Lower lobe of right lung (tissue), 2 donors: ENCODE measurements around the gene DPCD. TPM values are rescaled to one million over a fixed set of nuclear protein-coding genes. Genes with fewer than 3 reads are reported as not detected.

ENCODE experiments used
- ATAC-seq, 2 donors: fragments of 200-7000 bp; cut with Tn5 transposase; one replicate each; pipeline ENCODE4 v1.9.1; 2020 to 2022; ENCODE audit warnings: mild to moderate bottlenecking in 2 of 2, moderate library complexity in 2 of 2
- DNase-seq: peaks from one replicate; pipeline ENCODE4 v3.0.0-alpha.2; 2020
- H3K27ac ChIP-seq: fragments of 200-600 bp; one replicate; pipeline ENCODE4 v1.8.0; 2022
- H3K27me3 ChIP-seq: fragments of 200-600 bp; one replicate; pipeline ENCODE4 v1.8.0; 2022; ENCODE audit warnings: low read depth
- H3K36me3 ChIP-seq: fragments of 200-600 bp; one replicate; pipeline ENCODE4 v1.8.0; 2022; ENCODE audit warnings: mild to moderate bottlenecking
- H3K4me1 ChIP-seq: fragments of 200-600 bp; one replicate; pipeline ENCODE4 v1.8.0; 2022
- H3K4me3 ChIP-seq: fragments of 200-600 bp; one replicate; pipeline ENCODE4 v1.8.0; 2022; ENCODE audit warnings: mild to moderate bottlenecking
- H3K9me3 ChIP-seq: fragments of 200-600 bp; one replicate; pipeline ENCODE4 v1.8.0; 2022
- CTCF ChIP-seq: fragments of 200-600 bp; IDR thresholded peaks from one replicate; pipeline ENCODE4 v1.8.0; 2022; ENCODE audit warnings: antibody characterized with exemption, mild to moderate bottlenecking
- intact Hi-C: fragments of 100-400 bp; cut with DNase I; formaldehyde crosslinking; loops from one replicate; pipeline ENCODE4 v1.11.0; 2022
- total RNA-seq: library from RNA; stranded (reverse); fragmentation: NEBNext Ultra II Directional; extraction: Animal tissue kit (Norgen Biotek cat#: 25700); gene quantifications from one replicate; pipeline ENCODE4 v1.2.1, GENCODE V29; 2021
- donor health status: DM: no; HTN: yes; CAD: no; lungs with severe emphysema.

Gene DPCD
- total RNA-seq, 1 donor from 2014 or later = 12.9 TPM

GRCh38 chr10:101611096-101611905 is 23.2 kb downstream of the DPCD start:
- peaks cover 73% of the 10 kb centered on the region for H3K36me3 ChIP-seq
- intact Hi-C loops = no loop called here
- DNase-seq (no peak), ATAC-seq (no peak)
- no peak overlapping the region for H3K27ac ChIP-seq
- H3K4me1 ChIP-seq = no peaks in the 10 kb centered on the region
- no peaks in the 10 kb centered on the region for H3K27me3 ChIP-seq
- no peak overlapping the region for H3K4me3 ChIP-seq
- TF ChIP-seq CTCF = no peak
- H3K9me3 ChIP-seq = no peaks in the 10 kb centered on the region

GRCh38 chr10:101612086-101612485 is 24.0 kb downstream of the DPCD start:
- Histone ChIP-seq H3K4me1 (no peaks in the 10 kb centered on the region), H3K4me3 (no peak overlapping the region), H3K27ac (no peak overlapping the region), H3K27me3 (no peaks in the 10 kb centered on the region), H3K9me3 (no peaks in the 10 kb centered on the region), H3K36me3 (peaks cover 69% of the 10 kb centered on the region)
- no peak for ATAC-seq
- intact Hi-C loops = no loop called here
- no peak for DNase-seq
- no peak for TF ChIP-seq CTCF

- no peak overlapping the region for H3K4me3 ChIP-seq
- TF ChIP-seq CTCF = no peak
- no peak overlapping the region for H3K27ac ChIP-seq
- peaks cover 68% of the 10 kb centered on the region for H3K36me3 ChIP-seq
- no peaks in the 10 kb centered on the region for H3K4me1 ChIP-seq
- no peaks in the 10 kb centered on the region for H3K9me3 ChIP-seq
- no peak for DNase-seq
- intact Hi-C loops = no loop called here
- no peak for ATAC-seq
- no peaks in the 10 kb centered on the region for H3K27me3 ChIP-seq
These were observed 24.8 kb downstream of the DPCD start for GRCh38 chr10:101612872-101613271.

- no peak overlapping the region for H3K27ac ChIP-seq
- TF ChIP-seq CTCF = no peak
- H3K36me3 ChIP-seq = peaks cover 67% of the 10 kb centered on the region
- H3K4me1 ChIP-seq = no peaks in the 10 kb centered on the region
- intact Hi-C loops = no loop called here
- ATAC-seq (no peak), DNase-seq (no peak)
- H3K9me3 ChIP-seq = no peaks in the 10 kb centered on the region
- no peak overlapping the region for H3K4me3 ChIP-seq
- no peaks in the 10 kb centered on the region for H3K27me3 ChIP-seq
These were observed 25.5 kb downstream of the DPCD start for GRCh38 chr10:101613646-101614045.

DNA sequence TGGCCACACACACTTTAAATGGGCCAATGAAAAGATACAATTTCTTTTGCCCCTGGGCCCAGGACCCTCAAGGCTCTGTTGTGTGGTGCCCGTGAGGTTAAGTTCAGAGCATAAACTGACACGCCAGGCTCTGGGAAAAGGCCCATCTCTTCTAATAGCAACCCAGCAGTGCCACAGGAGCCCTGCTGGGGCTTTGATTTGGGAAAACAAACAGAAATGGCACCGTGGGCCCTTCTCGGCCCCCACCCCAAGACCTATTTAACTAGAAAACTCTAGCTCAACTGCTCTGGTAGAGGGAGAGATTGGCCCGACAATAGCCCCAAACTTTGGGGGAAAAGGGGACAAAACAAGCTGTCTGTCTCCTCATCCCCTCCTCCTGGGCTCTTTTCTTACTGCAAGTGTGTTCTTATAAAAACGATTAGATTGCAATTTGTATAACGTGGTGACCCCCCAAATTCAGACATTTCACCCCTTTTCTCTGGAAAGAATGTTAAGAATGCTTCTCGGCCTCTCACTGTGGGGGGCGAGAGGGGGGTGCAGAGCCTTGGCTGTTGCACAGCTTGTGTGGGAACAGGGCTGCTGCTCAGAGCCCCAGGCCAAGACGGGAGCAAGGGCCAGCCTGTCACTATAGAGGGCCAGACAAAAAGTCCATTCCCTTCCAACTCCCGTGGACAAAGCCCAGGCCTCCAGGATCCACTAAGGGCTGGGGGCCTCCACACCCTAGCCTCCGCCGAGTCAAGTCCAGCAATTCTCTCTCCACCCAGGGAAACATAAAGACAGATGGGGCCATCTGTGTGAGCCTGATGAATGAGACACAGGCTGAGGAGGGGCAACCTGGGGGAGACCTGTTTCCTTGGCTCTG is 26.8 kb downstream of the DPCD start:
- intact Hi-C loops = no loop called here
- no peaks in the 10 kb centered on the region for H3K4me1 ChIP-seq
- TF ChIP-seq CTCF = no peak
- DNase-seq (no peak), ATAC-seq (no peak)
- H3K27ac ChIP-seq = no peak overlapping the region
- H3K4me3 ChIP-seq = no peak overlapping the region
- H3K36me3 ChIP-seq = peaks cover 67% of the 10 kb centered on the region
- H3K27me3 ChIP-seq = no peaks in the 10 kb centered on the region
- H3K9me3 ChIP-seq = no peaks in the 10 kb centered on the region
